SK-N-SH (cell line): ENCODE measurements around the gene CLDN14. TPM values are rescaled to one million over a fixed set of nuclear protein-coding genes. Genes with fewer than 3 reads are reported as not detected.

Source experiments
- CTCF ChIA-PET: fragments of 300-600, 350-600 bp; formaldehyde crosslinking; extraction: SDS; loops from one replicate; lab custom pipeline; 2021; lab: Yijun Ruan, JAX
- POLR2A ChIA-PET: fragments of 350-600 bp; sonication (Branson Sonifier 250); formaldehyde crosslinking; extraction: SDS; loops from one replicate; lab custom pipeline; 2020; ENCODE audit warnings: antibody characterized with exemption, inconsistent platforms; lab: Yijun Ruan, JAX
- DNase-seq: peaks from one replicate; pipeline ENCODE4 v3.0.0; 2012
- H2AFZ ChIP-seq: fragments of 200-600 bp; sonication (generic); 2 replicates; pipeline ENCODE4 v1.8.1; 2016; ENCODE audit warnings: antibody characterized with exemption, mild to moderate bottlenecking, low read depth
- H3F3A ChIP-seq: fragments of 200-600 bp; sonication (generic); replicated peaks from 2 replicates; pipeline ENCODE3; 2016; ENCODE audit warnings: antibody characterized with exemption, mild to moderate bottlenecking; ENCODE audit not compliant: insufficient read depth
- H3K27ac ChIP-seq, 2 experiments: fragments of 200-500 bp in 1 of 2; fragments of 200-600 bp in 1 of 2; sonication (Bioruptor generic) in 1 of 2; sonication (generic), shearing (Covaris generic) in 1 of 2; 2 replicates each; pipeline versions ENCODE4 v1.5.1 to v1.6.1; 2014 to 2016; ENCODE audit warnings: low read depth in 2 of 2, inconsistent platforms in 1 of 2, low read length in 1 of 2, mild to moderate bottlenecking in 1 of 2, mixed read lengths in 1 of 2
- H3K27me3 ChIP-seq: fragments of 200-600 bp; sonication (generic), shearing (Covaris generic); 2 replicates; pipeline ENCODE4 v1.6.1; 2016; ENCODE audit warnings: mixed run types; ENCODE audit not compliant: insufficient read depth
- H3K36me3 ChIP-seq, 2 experiments: fragments of 200-500 bp in 1 of 2; fragments of 200-600 bp in 1 of 2; sonication (Bioruptor generic) in 1 of 2; sonication (generic) in 1 of 2; replicated peaks in 1 of 2; 2 replicates each; pipeline versions ENCODE3 to v1.5.1; 2014 to 2016; ENCODE audit warnings: low read length in 1 of 2, mild to moderate bottlenecking in 1 of 2; ENCODE audit not compliant: insufficient read depth in 2 of 2, control insufficient read depth in 1 of 2
- H3K4me1 ChIP-seq, 2 experiments: fragments of 200-500 bp in 1 of 2; fragments of 200-600 bp in 1 of 2; sonication (Bioruptor generic) in 1 of 2; sonication (generic), shearing (Covaris generic) in 1 of 2; 2 replicates each; pipeline versions ENCODE4 v1.5.1 to v1.6.1; 2014 to 2016; ENCODE audit warnings: low read depth in 1 of 2, low read length in 1 of 2, mixed run types in 1 of 2; ENCODE audit not compliant: insufficient read depth in 2 of 2, control insufficient read depth in 1 of 2
- H3K4me2 ChIP-seq: fragments of 200-600 bp; sonication (generic), shearing (Covaris generic); 2 replicates; pipeline ENCODE4 v1.6.1; 2017; ENCODE audit warnings: mixed run types
- H3K4me3 ChIP-seq, 2 experiments: fragments of 200-500 bp in 1 of 2; fragments of 200-600 bp in 1 of 2; sonication (Bioruptor generic) in 1 of 2; sonication (generic), shearing (Covaris generic) in 1 of 2; 2 replicates each; pipeline versions ENCODE4 v1.5.1 to v1.8.1; 2014 to 2016; ENCODE audit warnings: low read depth in 2 of 2, inconsistent platforms in 1 of 2, low read length in 1 of 2, mild to moderate bottlenecking in 1 of 2, mixed read lengths in 1 of 2, moderate library complexity in 1 of 2
- H3K79me2 ChIP-seq: fragments of 200-600 bp; sonication (generic); 2 replicates; pipeline ENCODE4 v1.8.1; 2017; ENCODE audit warnings: mild to moderate bottlenecking; ENCODE audit not compliant: insufficient read depth
- H3K9ac ChIP-seq: fragments of 200-600 bp; sonication (generic); 2 replicates; pipeline ENCODE4 v1.6.1; 2017; ENCODE audit warnings: mixed run types
- H3K9me2 ChIP-seq: fragments of 200-600 bp; sonication (generic); 2 replicates; pipeline ENCODE4 v1.6.1; 2017; ENCODE audit warnings: mixed run types
- H3K9me3 ChIP-seq: fragments of 200-600 bp; sonication (generic); 2 replicates; pipeline ENCODE4 v1.6.1; 2017; ENCODE audit warnings: mixed run types, mild to moderate bottlenecking, moderate library complexity
- H4K20me1 ChIP-seq: fragments of 200-600 bp; sonication (generic); 2 replicates; pipeline ENCODE4 v1.6.1; 2017; ENCODE audit warnings: mild to moderate bottlenecking, mixed run types; ENCODE audit not compliant: insufficient read depth
- EP300 ChIP-seq, 2 experiments: IDR thresholded peaks; 2 replicates each; pipeline versions ENCODE4 v1.4.0 to v1.6.1; 2012; ENCODE audit warnings: borderline replicate concordance in 1 of 2, low read depth in 1 of 2, low read length in 1 of 2
- JUND ChIP-seq: IDR thresholded peaks from 2 replicates; pipeline ENCODE4 v1.4.0; 2012
- RCOR1 ChIP-seq: fragments of 150-350 bp; IDR thresholded peaks from 2 replicates; pipeline ENCODE4 v1.6.1; 2017; ENCODE audit warnings: antibody characterized with exemption, low read length
- RXRA ChIP-seq: IDR thresholded peaks from 2 replicates; pipeline ENCODE4 v1.4.0; 2012; ENCODE audit warnings: low read depth, mild to moderate bottlenecking, borderline replicate concordance
- SMC3 ChIP-seq: IDR thresholded peaks from 2 replicates; pipeline ENCODE4 v1.6.1; 2012; ENCODE audit warnings: low read depth, low read length, improper control_type of control experiment
- TEAD4 ChIP-seq: IDR thresholded peaks from 2 replicates; pipeline ENCODE4 v1.4.0; 2012; ENCODE audit warnings: mild to moderate bottlenecking, borderline replicate concordance; ENCODE audit not compliant: insufficient read depth
- WGBS: methylation state at CpG from one replicate; pipeline ENCODE4 v1.1.6; 2017; ENCODE audit warnings: low lambda C conversion rate; 5-methylcytosine and 5-hydroxymethylcytosine counted together
- polyA plus RNA-seq, 3 experiments: library from polyadenylated mRNA; depleted of rRNA; stranded (reverse); fragments of >200 nt; gene quantifications; 2 replicates each; pipeline ENCODE4 v1.2.3, GENCODE V29; 2012
- TF ChIP-seq, protein P1 (sequence below): IDR thresholded peaks from 2 replicates; pipeline ENCODE4; 2012
- TF ChIP-seq, protein P2 (sequence below): IDR thresholded peaks from 2 replicates; pipeline ENCODE4 v1.6.1; 2012; ENCODE audit warnings: mild to moderate bottlenecking, low read depth, low read length, moderate library complexity
- TF ChIP-seq, protein P3 (sequence below): fragments of 150-350 bp; IDR thresholded peaks from 2 replicates; pipeline ENCODE4 v1.6.1; 2017; ENCODE audit warnings: antibody characterized with exemption, low read length, low read depth, borderline replicate concordance
- TF ChIP-seq, protein P4 (sequence below): fragments of 200-600 bp; sonication (generic); IDR thresholded peaks from 2 replicates; pipeline ENCODE4 v1.6.1; 2017; ENCODE audit warnings: antibody characterized with exemption, mild to moderate bottlenecking, moderate library complexity

The CLDN14 gene
- polyA plus RNA-seq, 1 of the 3 experiments (the other 2 are of a cell fraction): not detected

DNA sequence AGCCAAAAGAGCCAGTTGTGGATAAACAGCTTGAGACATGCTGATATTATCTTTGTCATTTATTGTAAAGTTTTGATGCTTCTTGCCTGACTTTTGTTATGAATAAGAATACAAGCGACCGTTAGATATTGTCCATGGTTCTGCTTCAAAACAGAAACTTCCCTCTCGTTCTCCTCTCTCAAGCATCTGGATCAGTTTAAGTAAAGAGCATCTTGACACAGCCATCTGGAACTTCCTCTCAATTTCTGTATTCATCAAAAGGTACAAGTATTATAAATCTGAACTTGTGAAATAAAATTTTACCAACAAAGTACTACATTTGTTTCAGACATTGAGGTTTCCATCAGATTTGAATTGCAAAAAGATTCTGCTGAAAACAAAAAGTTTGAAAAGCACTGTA lies 36.4 kb upstream of the CLDN14 start:
- H3K27me3 ChIP-seq: peaks cover 8% of the 10 kb centered on the region; the same call in 1 of the 2 replicates
- no peaks in the 10 kb centered on the region for H3K4me1 ChIP-seq

More for the DNA sequence above, 36.4 kb upstream of the CLDN14 start:
- Histone ChIP-seq H3K4me2 (no peak overlapping the region), H3K9me2 (no peaks in the 10 kb centered on the region), H3K27ac (no peak overlapping the region), H3K9ac (no peak overlapping the region), H3K79me2 (no peaks in the 10 kb centered on the region), H3K36me3 (no peaks in the 10 kb centered on the region), H3F3A (no peaks in the 10 kb centered on the region), H4K20me1 (no peaks in the 10 kb centered on the region), H3K4me3 (no peak overlapping the region), H2AFZ (no peak overlapping the region), H3K9me3 (no peaks in the 10 kb centered on the region)
- POLR2A ChIA-PET: no interaction called here
- no peak for DNase-seq
- WGBS: 44% methylated on average over 3 of the region's 3 CpGs
- TF ChIP-seq, protein P1, sequence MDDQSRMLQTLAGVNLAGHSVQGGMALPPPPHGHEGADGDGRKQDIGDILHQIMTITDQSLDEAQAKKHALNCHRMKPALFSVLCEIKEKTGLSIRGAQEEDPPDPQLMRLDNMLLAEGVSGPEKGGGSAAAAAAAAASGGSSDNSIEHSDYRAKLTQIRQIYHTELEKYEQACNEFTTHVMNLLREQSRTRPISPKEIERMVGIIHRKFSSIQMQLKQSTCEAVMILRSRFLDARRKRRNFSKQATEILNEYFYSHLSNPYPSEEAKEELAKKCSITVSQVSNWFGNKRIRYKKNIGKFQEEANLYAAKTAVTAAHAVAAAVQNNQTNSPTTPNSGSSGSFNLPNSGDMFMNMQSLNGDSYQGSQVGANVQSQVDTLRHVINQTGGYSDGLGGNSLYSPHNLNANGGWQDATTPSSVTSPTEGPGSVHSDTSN: no peak
- TF ChIP-seq, protein P2, sequence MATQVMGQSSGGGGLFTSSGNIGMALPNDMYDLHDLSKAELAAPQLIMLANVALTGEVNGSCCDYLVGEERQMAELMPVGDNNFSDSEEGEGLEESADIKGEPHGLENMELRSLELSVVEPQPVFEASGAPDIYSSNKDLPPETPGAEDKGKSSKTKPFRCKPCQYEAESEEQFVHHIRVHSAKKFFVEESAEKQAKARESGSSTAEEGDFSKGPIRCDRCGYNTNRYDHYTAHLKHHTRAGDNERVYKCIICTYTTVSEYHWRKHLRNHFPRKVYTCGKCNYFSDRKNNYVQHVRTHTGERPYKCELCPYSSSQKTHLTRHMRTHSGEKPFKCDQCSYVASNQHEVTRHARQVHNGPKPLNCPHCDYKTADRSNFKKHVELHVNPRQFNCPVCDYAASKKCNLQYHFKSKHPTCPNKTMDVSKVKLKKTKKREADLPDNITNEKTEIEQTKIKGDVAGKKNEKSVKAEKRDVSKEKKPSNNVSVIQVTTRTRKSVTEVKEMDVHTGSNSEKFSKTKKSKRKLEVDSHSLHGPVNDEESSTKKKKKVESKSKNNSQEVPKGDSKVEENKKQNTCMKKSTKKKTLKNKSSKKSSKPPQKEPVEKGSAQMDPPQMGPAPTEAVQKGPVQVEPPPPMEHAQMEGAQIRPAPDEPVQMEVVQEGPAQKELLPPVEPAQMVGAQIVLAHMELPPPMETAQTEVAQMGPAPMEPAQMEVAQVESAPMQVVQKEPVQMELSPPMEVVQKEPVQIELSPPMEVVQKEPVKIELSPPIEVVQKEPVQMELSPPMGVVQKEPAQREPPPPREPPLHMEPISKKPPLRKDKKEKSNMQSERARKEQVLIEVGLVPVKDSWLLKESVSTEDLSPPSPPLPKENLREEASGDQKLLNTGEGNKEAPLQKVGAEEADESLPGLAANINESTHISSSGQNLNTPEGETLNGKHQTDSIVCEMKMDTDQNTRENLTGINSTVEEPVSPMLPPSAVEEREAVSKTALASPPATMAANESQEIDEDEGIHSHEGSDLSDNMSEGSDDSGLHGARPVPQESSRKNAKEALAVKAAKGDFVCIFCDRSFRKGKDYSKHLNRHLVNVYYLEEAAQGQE: no peak
- no peak for TF ChIP-seq EP300 (IDR thresholded peaks at IDR 0.05; ENCODE audit: borderline replicate concordance in 1 of 2, low read depth in 1 of 2, low read length in 1 of 2)
- TF ChIP-seq RCOR1: no peak
- no peak for TF ChIP-seq JUND
- no peak for TF ChIP-seq SMC3
- TF ChIP-seq, protein P3, sequence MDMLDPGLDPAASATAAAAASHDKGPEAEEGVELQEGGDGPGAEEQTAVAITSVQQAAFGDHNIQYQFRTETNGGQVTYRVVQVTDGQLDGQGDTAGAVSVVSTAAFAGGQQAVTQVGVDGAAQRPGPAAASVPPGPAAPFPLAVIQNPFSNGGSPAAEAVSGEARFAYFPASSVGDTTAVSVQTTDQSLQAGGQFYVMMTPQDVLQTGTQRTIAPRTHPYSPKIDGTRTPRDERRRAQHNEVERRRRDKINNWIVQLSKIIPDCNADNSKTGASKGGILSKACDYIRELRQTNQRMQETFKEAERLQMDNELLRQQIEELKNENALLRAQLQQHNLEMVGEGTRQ: no peak
- no peak for TF ChIP-seq TEAD4
- TF ChIP-seq, protein P4, sequence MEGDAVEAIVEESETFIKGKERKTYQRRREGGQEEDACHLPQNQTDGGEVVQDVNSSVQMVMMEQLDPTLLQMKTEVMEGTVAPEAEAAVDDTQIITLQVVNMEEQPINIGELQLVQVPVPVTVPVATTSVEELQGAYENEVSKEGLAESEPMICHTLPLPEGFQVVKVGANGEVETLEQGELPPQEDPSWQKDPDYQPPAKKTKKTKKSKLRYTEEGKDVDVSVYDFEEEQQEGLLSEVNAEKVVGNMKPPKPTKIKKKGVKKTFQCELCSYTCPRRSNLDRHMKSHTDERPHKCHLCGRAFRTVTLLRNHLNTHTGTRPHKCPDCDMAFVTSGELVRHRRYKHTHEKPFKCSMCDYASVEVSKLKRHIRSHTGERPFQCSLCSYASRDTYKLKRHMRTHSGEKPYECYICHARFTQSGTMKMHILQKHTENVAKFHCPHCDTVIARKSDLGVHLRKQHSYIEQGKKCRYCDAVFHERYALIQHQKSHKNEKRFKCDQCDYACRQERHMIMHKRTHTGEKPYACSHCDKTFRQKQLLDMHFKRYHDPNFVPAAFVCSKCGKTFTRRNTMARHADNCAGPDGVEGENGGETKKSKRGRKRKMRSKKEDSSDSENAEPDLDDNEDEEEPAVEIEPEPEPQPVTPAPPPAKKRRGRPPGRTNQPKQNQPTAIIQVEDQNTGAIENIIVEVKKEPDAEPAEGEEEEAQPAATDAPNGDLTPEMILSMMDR: no peak
- TF ChIP-seq RXRA: no peak
- CTCF ChIA-PET: interaction anchor here (1.6 kb wide), 1 partner anchor 11 kb away, joined by 6 read pairs; no protein-coding TSS in a partner anchor
